Measurements from ENCODE around the gene WDR45B.
A peak's percentile ranks its signal among the peaks of the same experiment; 100 is the strongest.

The WDR45B gene

GRCh38 chr17:82675476-82676245 lies 27.4 kb upstream of the WDR45B start:
- no peak for DNase-seq

GRCh38 chr17:82674656-82675475 lies 26.6 kb upstream of the WDR45B start:
- no peak for DNase-seq

GRCh38 chr17:82670661-82671450 lies 22.6 kb upstream of the WDR45B start:
- DNase-seq = no peak

GRCh38 chr17:82668631-82669099 lies 20.4 kb upstream of the WDR45B start:
- DNase-seq = peak in 1 of 2 donors; percentile 15

GRCh38 chr17:82668024-82668630 lies 19.9 kb upstream of the WDR45B start:
- no peak for DNase-seq

- no peak for DNase-seq
Observed at GRCh38 chr17:82667668-82668000, 19.4 kb upstream of the WDR45B start.

GRCh38 chr17:82666931-82667667 lies 18.9 kb upstream of the WDR45B start:
- DNase-seq = no peak

- no peak for DNase-seq
Observed at GRCh38 chr17:82665891-82666290, 17.6 kb upstream of the WDR45B start.

- DNase-seq = no peak
Observed at GRCh38 chr17:82665217-82665616, 17.0 kb upstream of the WDR45B start.

GRCh38 chr17:82664701-82665182 lies 16.5 kb upstream of the WDR45B start:
- no peak for DNase-seq

GRCh38 chr17:82664276-82664575 lies 16.0 kb upstream of the WDR45B start:
- no peak for DNase-seq

- no peak for DNase-seq
Observed at GRCh38 chr17:82663381-82664275, 15.4 kb upstream of the WDR45B start.

GRCh38 chr17:82662711-82663261 lies 14.5 kb upstream of the WDR45B start:
- DNase-seq = no peak

- DNase-seq = no peak
Observed at GRCh38 chr17:82661717-82662683, 13.8 kb upstream of the WDR45B start.

GRCh38 chr17:82659886-82660285 lies 11.6 kb upstream of the WDR45B start:
- DNase-seq = no peak

GRCh38 chr17:82658796-82659452 lies 10.7 kb upstream of the WDR45B start:
- no peak for DNase-seq

- DNase-seq = no peak
Observed at GRCh38 chr17:82658331-82658730, 10.1 kb upstream of the WDR45B start.

- DNase-seq = no peak
Observed at GRCh38 chr17:82657926-82658325, 9.7 kb upstream of the WDR45B start.

- DNase-seq = no peak
Observed at GRCh38 chr17:82656266-82656665, 8.0 kb upstream of the WDR45B start.
